Mesenchymal stem cell (in vitro differentiated cells and primary cell): ENCODE data around the gene TSPAN9.
A peak's percentile ranks its signal among the peaks of the same experiment; 100 is the strongest.

ENCODE experiments used
- DNase-seq: peaks from one replicate; pipeline ENCODE4 v3.0.0-alpha.2; 2013
- H2AFZ ChIP-seq: one replicate; pipeline ENCODE4 v1.6.1; 2013; ENCODE audit warnings: low read depth, mild to moderate bottlenecking, control low read depth, inconsistent platforms, low read length, moderate library complexity
- H2AK5ac ChIP-seq: 2 replicates; pipeline ENCODE4 v1.6.1; 2013; ENCODE audit warnings: low read length, moderate library complexity, mild to moderate bottlenecking, inconsistent platforms; ENCODE audit not compliant: severe bottlenecking
- H2BK120ac ChIP-seq: one replicate; pipeline ENCODE4 v1.6.1; 2013; ENCODE audit warnings: low read depth, mild to moderate bottlenecking, inconsistent platforms, low read length, moderate library complexity
- H2BK12ac ChIP-seq, 2 experiments: one replicate each; pipeline ENCODE4 v1.6.1; 2013; ENCODE audit warnings: inconsistent platforms in 2 of 2, low read length in 2 of 2, mild to moderate bottlenecking in 2 of 2, moderate library complexity in 2 of 2, control low read depth in 1 of 2
- H2BK15ac ChIP-seq: one replicate; pipeline ENCODE4 v1.6.1; 2013; ENCODE audit warnings: mild to moderate bottlenecking, low read depth, inconsistent platforms; ENCODE audit not compliant: poor library complexity, severe bottlenecking
- H2BK5ac ChIP-seq: 2 replicates; pipeline ENCODE4 v1.6.1; 2013; ENCODE audit warnings: low read depth, mild to moderate bottlenecking, low read length, control low read depth, inconsistent platforms; ENCODE audit not compliant: poor library complexity, severe bottlenecking
- H3K14ac ChIP-seq, 2 experiments: one replicate each; pipeline ENCODE4 v1.6.1; 2013; ENCODE audit warnings: inconsistent platforms in 2 of 2, low read length in 2 of 2, control low read depth in 1 of 2, mild to moderate bottlenecking in 1 of 2, moderate library complexity in 1 of 2
- H3K18ac ChIP-seq, 2 experiments: one replicate each; pipeline ENCODE4 v1.6.1; 2013; ENCODE audit warnings: inconsistent platforms in 2 of 2, low read length in 2 of 2, control low read depth in 1 of 2, low read depth in 1 of 2, mild to moderate bottlenecking in 1 of 2
- H3K23ac ChIP-seq, 2 experiments: one replicate each; pipeline ENCODE4 v1.6.1; 2013; ENCODE audit warnings: inconsistent platforms in 2 of 2, low read length in 2 of 2, mild to moderate bottlenecking in 2 of 2, moderate library complexity in 2 of 2, control low read depth in 1 of 2
- H3K27ac ChIP-seq: 2 replicates; pipeline ENCODE4 v1.5.1; 2013; ENCODE audit warnings: mild to moderate bottlenecking, moderate library complexity, low read length, control low read depth, inconsistent platforms; ENCODE audit not compliant: poor library complexity, severe bottlenecking
- H3K27me3 ChIP-seq, 2 experiments: 2 replicates each; pipeline versions ENCODE4 v1.6.1 to v1.7.0; 2013; ENCODE audit warnings: low read length in 2 of 2, mild to moderate bottlenecking in 2 of 2, moderate library complexity in 2 of 2, control low read depth in 1 of 2, inconsistent platforms in 1 of 2; ENCODE audit not compliant: control insufficient read depth in 1 of 2, insufficient read depth in 1 of 2
- H3K36me3 ChIP-seq, 2 experiments: 2 replicates each; pipeline versions ENCODE4 v1.6.1 to v1.7.0; 2013; ENCODE audit warnings: low read length in 2 of 2, control low read depth in 1 of 2, inconsistent platforms in 1 of 2, low read depth in 1 of 2, mild to moderate bottlenecking in 1 of 2; ENCODE audit not compliant: insufficient read depth in 2 of 2, control insufficient read depth in 1 of 2
- H3K4ac ChIP-seq, 2 experiments: one replicate each; pipeline ENCODE4 v1.6.1; 2013; ENCODE audit warnings: inconsistent platforms in 2 of 2, low read length in 2 of 2, mild to moderate bottlenecking in 2 of 2, moderate library complexity in 2 of 2, control low read depth in 1 of 2, low read depth in 1 of 2
- H3K4me1 ChIP-seq: 2 replicates; pipeline ENCODE4 v1.6.1; 2013; ENCODE audit warnings: low read depth, low read length, control low read depth; ENCODE audit not compliant: control insufficient read depth, insufficient read depth
- H3K4me2 ChIP-seq: 2 replicates; pipeline ENCODE4 v1.6.1; 2013; ENCODE audit warnings: low read length, mild to moderate bottlenecking, inconsistent platforms; ENCODE audit not compliant: poor library complexity, severe bottlenecking
- H3K4me3 ChIP-seq, 2 experiments: 2 replicates each; pipeline versions ENCODE4 v1.5.1 to v1.7.0; 2013; ENCODE audit warnings: low read length in 2 of 2, mild to moderate bottlenecking in 2 of 2, control low read depth in 1 of 2, low read depth in 1 of 2; ENCODE audit not compliant: insufficient read depth in 1 of 2
- H3K79me1 ChIP-seq: replicated peaks from 2 replicates; pipeline ENCODE4 v1.6.1; 2013; ENCODE audit warnings: mild to moderate bottlenecking, control low read depth, low read length, inconsistent platforms; ENCODE audit not compliant: poor library complexity, severe bottlenecking
- H3K9ac ChIP-seq: 2 replicates; pipeline ENCODE4 v1.7.0; 2013; ENCODE audit warnings: mild to moderate bottlenecking, low read length, moderate library complexity
- H3K9me3 ChIP-seq: 2 replicates; pipeline ENCODE4 v1.7.0; 2013; ENCODE audit warnings: mild to moderate bottlenecking, low read length; ENCODE audit not compliant: control insufficient read depth
- H4K8ac ChIP-seq: one replicate; pipeline ENCODE4 v1.6.1; 2013; ENCODE audit warnings: inconsistent platforms, mild to moderate bottlenecking, low read length, moderate library complexity
- H4K91ac ChIP-seq: one replicate; pipeline ENCODE4 v1.6.1; 2013; ENCODE audit warnings: mild to moderate bottlenecking, low read length, inconsistent platforms
- WGBS: methylation state at CpG from one replicate; pipeline ENCODE4 v1.1.7; 2013; ENCODE audit warnings: mixed read lengths; 5-methylcytosine and 5-hydroxymethylcytosine counted together

TSPAN9 gene

DNA sequence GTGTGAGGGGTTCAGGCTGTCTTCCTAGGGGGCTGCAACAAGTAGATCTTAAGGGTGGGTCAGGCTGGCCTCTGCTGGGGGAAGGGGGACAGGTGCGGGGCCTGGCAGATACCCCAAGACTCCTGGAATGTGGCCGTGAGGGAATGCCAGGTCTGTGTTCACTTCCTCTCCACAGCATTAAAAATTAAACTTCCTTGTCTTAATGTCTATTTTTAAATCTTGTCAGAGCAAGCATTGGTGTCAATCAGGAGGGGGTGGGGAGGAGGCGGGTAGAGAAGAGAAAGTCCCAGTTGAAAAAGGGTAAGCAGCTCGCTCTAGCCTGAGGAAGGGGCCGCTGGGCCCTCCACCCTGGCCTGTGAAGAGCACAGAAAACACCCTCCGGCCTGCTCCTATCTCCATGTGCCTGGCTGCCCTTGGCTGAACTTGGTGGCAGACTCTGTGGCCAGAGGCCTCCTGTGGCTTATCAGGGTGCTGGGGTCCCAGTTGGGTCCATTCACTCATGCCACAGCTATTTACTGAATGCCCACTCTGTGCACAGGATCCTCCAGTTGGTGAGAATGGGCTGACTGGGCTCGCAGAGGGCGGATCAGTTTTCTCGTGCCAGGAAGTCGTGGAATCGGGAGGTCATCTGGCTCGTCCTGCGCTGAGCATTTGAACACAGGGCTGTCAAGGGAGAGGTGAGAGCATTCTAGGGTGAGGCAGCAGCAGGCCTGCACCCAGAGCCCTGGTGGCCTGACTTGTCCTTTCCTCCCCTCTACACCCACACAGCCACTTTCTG lies 128.8 kb downstream of the TSPAN9 start:
- H2BK15ac ChIP-seq: no peak overlapping the region
- H4K91ac ChIP-seq: peak overlapping the region; percentile 41
- H3K36me3 ChIP-seq: peaks cover 0 to 11% of the 10 kb centered on the region in 2 experiments
- peak overlapping the region; percentile 24 for H2BK5ac ChIP-seq
- H3K27me3 ChIP-seq: peaks cover 3 to 36% of the 10 kb centered on the region in 2 experiments
- H2AK5ac ChIP-seq: peak overlapping the region; percentile 75
- no peak overlapping the region for H2AFZ ChIP-seq
- H3K18ac ChIP-seq: peak overlapping the region; percentile 1 to 34
- H3K9ac ChIP-seq: no peak overlapping the region
- no peak overlapping the region for H3K4me3 ChIP-seq
- H3K4me1 ChIP-seq: peaks cover 48% of the 10 kb centered on the region
- H3K27ac ChIP-seq: peak overlapping the region; percentile 63
- H4K8ac ChIP-seq: no peak overlapping the region
- H3K79me1 ChIP-seq: peaks cover 41% of the 10 kb centered on the region
- 96% methylated on average over 8 of the region's 13 CpGs for WGBS
- H2BK120ac ChIP-seq: no peak overlapping the region
- H2BK12ac ChIP-seq: no peak overlapping the region
- H3K23ac ChIP-seq: no peak overlapping the region
- peak overlapping the region in 1 of 2 experiments; percentile 47 for H3K4ac ChIP-seq
- no peaks in the 10 kb centered on the region for H3K9me3 ChIP-seq
- H3K4me2 ChIP-seq: no peak overlapping the region
- peak overlapping the region in 1 of 2 experiments; percentile 29 for H3K14ac ChIP-seq
- no peak for DNase-seq

DNA sequence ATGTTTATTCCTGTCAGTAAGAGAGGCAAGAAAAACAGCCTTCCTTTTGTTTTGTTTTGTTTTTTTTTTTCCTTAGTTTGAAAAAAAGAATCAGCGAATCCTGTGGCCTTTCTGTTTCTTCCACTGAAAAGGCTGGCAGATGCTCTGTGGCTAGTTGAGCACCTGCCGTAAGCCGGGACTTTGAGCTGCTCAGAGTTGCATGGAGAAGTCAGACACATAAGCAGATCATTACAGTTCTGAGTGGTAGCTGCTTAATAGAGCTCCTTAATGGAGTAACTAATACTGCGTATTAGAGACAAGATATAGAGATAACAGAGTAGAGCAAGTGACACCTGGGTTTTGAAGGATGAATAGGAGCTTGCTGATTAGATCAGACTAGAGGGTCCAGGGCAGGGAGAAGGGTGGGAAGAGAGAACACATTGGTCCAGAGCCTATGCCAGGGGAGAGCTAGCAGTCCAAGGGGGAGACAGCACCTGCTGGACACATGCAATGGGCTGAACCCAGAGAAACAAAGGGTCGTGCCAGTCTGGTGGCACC lies 129.4 kb downstream of the TSPAN9 start:
- Histone ChIP-seq H2AK5ac (no peak overlapping the region), H2BK12ac (peak overlapping the region in 1 of 2 experiments; percentile 26), H3K36me3 (peaks cover 0 to 11% of the 10 kb centered on the region in 2 experiments), H2BK120ac (no peak overlapping the region), H3K4ac (no peak overlapping the region), H3K9ac (no peak overlapping the region), H3K18ac (no peak overlapping the region), H2AFZ (no peak overlapping the region), H4K91ac (no peak overlapping the region), H3K23ac (no peak overlapping the region), H3K4me2 (no peak overlapping the region), H3K79me1 (peaks cover 38% of the 10 kb centered on the region), H3K9me3 (no peaks in the 10 kb centered on the region), H3K27ac (no peak overlapping the region), H3K4me1 (peaks cover 44% of the 10 kb centered on the region), H2BK5ac (no peak overlapping the region), H3K27me3 (peaks cover 3 to 29% of the 10 kb centered on the region in 2 experiments), H2BK15ac (no peak overlapping the region), H3K14ac (peak overlapping the region in 1 of 2 experiments; percentile 41), H4K8ac (no peak overlapping the region), H3K4me3 (no peak overlapping the region)
- WGBS: 93% methylated on average over 5 of the region's 5 CpGs
- DNase-seq: no peak

DNA sequence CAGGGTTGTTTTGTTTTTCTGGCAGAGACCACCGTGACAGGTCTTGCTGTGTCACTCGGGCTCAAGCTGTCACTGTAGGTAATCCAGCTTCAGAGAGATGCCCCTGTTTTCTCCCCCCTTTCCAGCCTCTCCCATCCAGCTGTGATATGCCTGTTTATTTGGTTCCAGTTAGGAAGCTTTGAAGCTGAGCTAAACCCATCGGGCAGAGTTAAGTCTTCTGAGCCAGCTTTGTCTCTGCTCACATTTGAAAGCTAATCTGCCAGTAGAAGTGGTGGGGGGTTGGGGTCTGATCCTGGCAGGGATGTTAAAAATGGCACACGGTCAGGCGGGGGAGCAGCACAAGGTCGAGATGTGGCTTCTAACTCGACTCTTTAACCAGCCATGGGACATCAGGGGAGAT lies 130.0 kb downstream of the TSPAN9 start:
- Histone ChIP-seq H3K27ac (no peak overlapping the region), H2BK12ac (peak overlapping the region in 1 of 2 experiments; percentile 19), H2BK120ac (no peak overlapping the region), H3K14ac (peak overlapping the region in 1 of 2 experiments; percentile 41), H3K36me3 (peaks cover 0 to 11% of the 10 kb centered on the region in 2 experiments), H3K9me3 (no peaks in the 10 kb centered on the region), H3K4ac (no peak overlapping the region), H3K18ac (no peak overlapping the region), H3K4me2 (no peak overlapping the region), H4K91ac (no peak overlapping the region), H3K79me1 (peaks cover 33% of the 10 kb centered on the region), H2AFZ (no peak overlapping the region), H4K8ac (no peak overlapping the region), H2BK5ac (no peak overlapping the region), H3K4me1 (peaks cover 39% of the 10 kb centered on the region), H2BK15ac (no peak overlapping the region), H3K4me3 (no peak overlapping the region), H3K23ac (no peak overlapping the region), H3K9ac (no peak overlapping the region), H2AK5ac (peak overlapping the region; percentile 5), H3K27me3 (peaks cover 1 to 23% of the 10 kb centered on the region in 2 experiments)
- WGBS: 92% methylated on average over 7 of the region's 7 CpGs
- no peak for DNase-seq

DNA sequence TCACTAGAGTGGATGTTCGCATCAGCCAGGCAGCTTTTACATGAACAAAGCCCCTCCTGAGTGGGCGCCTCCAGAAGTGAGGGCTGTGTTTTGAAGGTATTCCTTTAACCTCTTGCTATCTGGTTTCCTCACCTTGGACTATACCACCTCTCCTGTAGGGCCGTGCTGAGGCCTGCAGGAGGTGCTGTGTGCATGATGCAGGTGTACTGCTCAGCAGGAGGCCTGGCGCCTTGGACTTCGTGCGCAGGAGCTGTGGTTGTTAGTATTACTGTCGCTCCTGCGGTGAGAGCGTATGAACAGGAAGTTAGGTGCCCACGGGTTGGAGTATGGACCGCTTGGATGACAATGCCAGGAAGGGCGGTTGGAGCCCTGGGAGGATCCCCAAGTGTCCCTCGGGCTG lies 130.7 kb downstream of the TSPAN9 start:
- no peak overlapping the region for H3K9ac ChIP-seq
- no peaks in the 10 kb centered on the region for H3K9me3 ChIP-seq
- no peak for DNase-seq
- H3K4me1 ChIP-seq: peaks cover 33% of the 10 kb centered on the region
- no peak overlapping the region for H2BK15ac ChIP-seq
- H3K79me1 ChIP-seq: peaks cover 33% of the 10 kb centered on the region
- H4K91ac ChIP-seq: no peak overlapping the region
- H3K27ac ChIP-seq: no peak overlapping the region
- peak overlapping the region; percentile 32 for H4K8ac ChIP-seq
- H3K4me3 ChIP-seq: no peak overlapping the region
- H2BK5ac ChIP-seq: no peak overlapping the region
- no peak overlapping the region for H2AFZ ChIP-seq
- H2BK12ac ChIP-seq: no peak overlapping the region
- peak overlapping the region in 1 of 2 experiments; percentile 26 for H3K4ac ChIP-seq
- no peak overlapping the region for H3K4me2 ChIP-seq
- peaks cover 0 to 17% of the 10 kb centered on the region in 2 experiments for H3K27me3 ChIP-seq
- peaks cover 0 to 16% of the 10 kb centered on the region in 2 experiments for H3K36me3 ChIP-seq
- WGBS: 84% methylated on average over 12 of the region's 13 CpGs
- H3K23ac ChIP-seq: no peak overlapping the region
- H3K14ac ChIP-seq: peak overlapping the region in 1 of 2 experiments; percentile 66
- H2BK120ac ChIP-seq: no peak overlapping the region
- H3K18ac ChIP-seq: no peak overlapping the region
- H2AK5ac ChIP-seq: no peak overlapping the region
